IMR-90 (cell line): Measurements from ENCODE around the gene CYP21A2. TPM values are rescaled to one million over a fixed set of nuclear protein-coding genes. Genes with fewer than 3 reads are reported as not detected.
"Not testable (repeated sequence)": the region's sequence is repeated elsewhere in the genome, so short reads cannot be mapped to it uniquely, and the experiment has no call there.

Source experiments
- ATAC-seq: fragments of 200-7000 bp; cut with Tn5 transposase; 2 replicates; pipeline ENCODE4 v1.9.1; 2020; ENCODE audit warnings: low read depth, mild to moderate bottlenecking, moderate library complexity
- BruUV-seq: library from RNA; stranded (reverse); fragments of 400-500 nt; replicated peaks from 2 replicates; lab custom pipeline; 2021; lab: Mats Ljungman, UMichigan
- CTCF ChIA-PET: fragments of 300-600 bp; formaldehyde crosslinking; extraction: SDS; loops from one replicate; lab custom pipeline; 2021; ENCODE audit warnings: antibody characterized with exemption; lab: Yijun Ruan, JAX
- POLR2A ChIA-PET: fragments of 300-600 bp; sonication (Branson Sonifier 250); formaldehyde crosslinking; loops from one replicate; lab custom pipeline; 2022; ENCODE audit warnings: antibody characterized with exemption; ENCODE audit not compliant: unreplicated experiment; lab: Charles Lee
- DNase-seq: peaks from one replicate; pipeline ENCODE4 v3.0.0; 2013
- H2AFZ ChIP-seq: replicated peaks from 2 replicates; pipeline ENCODE3; 2013; ENCODE audit warnings: low read length, mild to moderate bottlenecking; ENCODE audit not compliant: poor library complexity
- H2AK5ac ChIP-seq: 2 replicates; pipeline ENCODE4 v1.6.1; 2013; ENCODE audit warnings: low read depth, low read length, inconsistent platforms
- H2AK9ac ChIP-seq: replicated peaks from 2 replicates; pipeline ENCODE3; 2013; ENCODE audit warnings: mild to moderate bottlenecking, low read depth, low read length, moderate library complexity; ENCODE audit not compliant: poor library complexity
- H2BK120ac ChIP-seq: 2 replicates; pipeline ENCODE4 v1.6.1; 2013; ENCODE audit warnings: low read depth, low read length, inconsistent platforms
- H2BK15ac ChIP-seq: 3 replicates; pipeline ENCODE4 v1.6.1; 2013; ENCODE audit warnings: low read depth, low read length, inconsistent platforms
- H2BK20ac ChIP-seq: 2 replicates; pipeline ENCODE4 v1.6.1; 2013; ENCODE audit warnings: low read depth, mild to moderate bottlenecking, inconsistent platforms, low read length, moderate library complexity
- H2BK5ac ChIP-seq: 2 replicates; pipeline ENCODE4 v1.6.1; 2013; ENCODE audit warnings: mild to moderate bottlenecking, low read depth, low read length, inconsistent platforms; ENCODE audit not compliant: poor library complexity, severe bottlenecking
- H3K14ac ChIP-seq: replicated peaks from 2 replicates; pipeline ENCODE4 v1.6.1; 2013; ENCODE audit warnings: low read depth, low read length, inconsistent platforms
- H3K18ac ChIP-seq: 2 replicates; pipeline ENCODE4 v1.6.1; 2013; ENCODE audit warnings: low read depth, low read length, control low read depth
- H3K23ac ChIP-seq: 2 replicates; pipeline ENCODE4 v1.6.1; 2013; ENCODE audit warnings: low read depth, low read length, inconsistent platforms
- H3K27ac ChIP-seq: 2 replicates; pipeline ENCODE4 v1.5.1; 2013; ENCODE audit warnings: mild to moderate bottlenecking, control low read depth, low read length; ENCODE audit not compliant: insufficient read depth
- H3K27me3 ChIP-seq: 2 replicates; pipeline ENCODE4 v1.6.1; 2013; ENCODE audit warnings: low read length; ENCODE audit not compliant: control insufficient read depth, insufficient read depth
- H3K36me3 ChIP-seq: 2 replicates; pipeline ENCODE4 v1.6.1; 2013; ENCODE audit warnings: low read length, mixed read lengths; ENCODE audit not compliant: control insufficient read depth, insufficient read depth
- H3K4ac ChIP-seq: 2 replicates; pipeline ENCODE4 v1.6.1; 2013; ENCODE audit warnings: low read depth, low read length, inconsistent platforms
- H3K4me1 ChIP-seq: 2 replicates; pipeline ENCODE4 v1.6.1; 2013; ENCODE audit warnings: low read length, mixed read lengths; ENCODE audit not compliant: control insufficient read depth, insufficient read depth
- H3K4me2 ChIP-seq: 2 replicates; pipeline ENCODE4 v1.6.1; 2013; ENCODE audit warnings: low read depth, mild to moderate bottlenecking, control low read depth, low read length, moderate library complexity
- H3K4me3 ChIP-seq: 2 replicates; pipeline ENCODE4 v1.5.1; 2013; ENCODE audit warnings: low read depth, mild to moderate bottlenecking, control low read depth, low read length, moderate library complexity; ENCODE audit not compliant: insufficient read depth
- H3K56ac ChIP-seq: 2 replicates; pipeline ENCODE4 v1.6.1; 2013; ENCODE audit warnings: low read length, inconsistent platforms; ENCODE audit not compliant: insufficient read depth; ENCODE audit errors: extremely low read depth
- H3K79me1 ChIP-seq, 2 experiments: 2 replicates each; pipeline ENCODE4 v1.6.1; 2013; ENCODE audit warnings: low read length in 2 of 2, inconsistent platforms in 1 of 2, low read depth in 1 of 2
- H3K9ac ChIP-seq: 2 replicates; pipeline ENCODE4 v1.6.1; 2013; ENCODE audit warnings: low read depth, low read length, control low read depth
- H3K9me1 ChIP-seq: 2 replicates; pipeline ENCODE4 v1.6.1; 2013; ENCODE audit warnings: low read length, inconsistent platforms; ENCODE audit not compliant: insufficient read depth
- H3K9me3 ChIP-seq: 2 replicates; pipeline ENCODE4 v1.6.1; 2013; ENCODE audit warnings: low read length; ENCODE audit not compliant: control insufficient read depth, insufficient read depth
- H4K20me1 ChIP-seq: 2 replicates; pipeline ENCODE4 v1.6.1; 2013; ENCODE audit warnings: low read length, inconsistent platforms; ENCODE audit not compliant: insufficient read depth
- H4K5ac ChIP-seq: 2 replicates; pipeline ENCODE4 v1.6.1; 2013; ENCODE audit warnings: mild to moderate bottlenecking, low read depth, low read length, control low read depth
- H4K8ac ChIP-seq, 2 experiments: 2 replicates each; pipeline ENCODE4 v1.6.1; 2013; ENCODE audit warnings: low read depth in 2 of 2, low read length in 2 of 2, control low read depth in 1 of 2, inconsistent platforms in 1 of 2
- H4K91ac ChIP-seq: 2 replicates; pipeline ENCODE4 v1.6.1; 2013; ENCODE audit warnings: low read depth, low read length, inconsistent platforms; ENCODE audit not compliant: insufficient read depth
- WGBS, 2 experiments: methylation state at CpG; one replicate each; pipeline versions ENCODE4 v1.1.5 to v1.1.7; 2013; ENCODE audit warnings: missing lambda C conversion rate in 2 of 2; ENCODE audit not compliant: insufficient read length in 1 of 2; ENCODE audit errors: extremely low coverage in 2 of 2; 5-methylcytosine and 5-hydroxymethylcytosine counted together
- dilution Hi-C: fragments of 300-500 bp; cut with HindIII; formaldehyde crosslinking; loops from one replicate; pipeline ENCODE4 v1.14.3; 2018; ENCODE audit warnings: low sequenced_read_pairs; ENCODE audit not compliant: unreplicated experiment
- in situ Hi-C: fragments of 300-500 bp; cut with MboI; formaldehyde crosslinking; loops from 3 replicates; pipeline ENCODE4 v1.14.3; 2019; ENCODE audit warnings: low sequenced_read_pairs, inconsistent platforms, mixed read lengths
- intact Hi-C: fragments of 100-400 bp; cut with micrococcal nuclease; formaldehyde crosslinking; loops from 2 replicates; pipeline ENCODE4 v1.10.0; 2022
- polyA plus RNA-seq, 3 experiments: library from polyadenylated mRNA; depleted of rRNA; stranded (reverse); fragments of >200 nt; gene quantifications; 2 replicates each; pipeline ENCODE4 v1.2.3, GENCODE V29; 2012; ENCODE audit warnings: low replicate concordance in 1 of 3
- total RNA-seq: library from RNA; depleted of rRNA; stranded (reverse); fragments of >200 nt; gene quantifications from 2 replicates; pipeline ENCODE4 v1.2.3, GENCODE V29; 2012

CYP21A2 gene
- total and polyA plus RNA-seq, 2 of the 4 experiments (the other 2 are of a cell fraction), result 0.03 TPM; not detected in 1

GRCh38 chr6:32029553-32029952, 8.7 kb upstream of the CYP21A2 start:
- H3K56ac ChIP-seq, H3K14ac ChIP-seq, H3K23ac ChIP-seq, dilution Hi-C loops, H3K4me2 ChIP-seq, H3K36me3 ChIP-seq, H3K9ac ChIP-seq, H4K91ac ChIP-seq, H2BK5ac ChIP-seq, H3K9me1 ChIP-seq, H3K4me1 ChIP-seq, H4K20me1 ChIP-seq, H3K4ac ChIP-seq, H4K8ac ChIP-seq, H2BK15ac ChIP-seq, H2AK9ac ChIP-seq, H3K18ac ChIP-seq, H3K27me3 ChIP-seq, H2BK120ac ChIP-seq, H3K79me1 ChIP-seq, intact Hi-C loops, ATAC-seq, H3K9me3 ChIP-seq, CTCF ChIA-PET, H3K4me3 ChIP-seq, H2BK20ac ChIP-seq, BruUV-seq, H3K27ac ChIP-seq, POLR2A ChIA-PET, DNase-seq, H2AFZ ChIP-seq, H2AK5ac ChIP-seq, H4K5ac ChIP-seq, in situ Hi-C loops: not testable (repeated sequence)
- no CpG with 5 or more reads among the region's 14 CpGs for WGBS, 2 experiments

GRCh38 chr6:32035283-32036013, 2.8 kb upstream of the CYP21A2 start:
- CTCF ChIA-PET, dilution Hi-C loops: not testable (repeated sequence)

More at GRCh38 chr6:32035283-32036013, 2.8 kb upstream of the CYP21A2 start:
- H3K79me1 ChIP-seq, H3K23ac ChIP-seq, H3K4me2 ChIP-seq, H3K27ac ChIP-seq, H2BK20ac ChIP-seq, H3K56ac ChIP-seq, H2AK9ac ChIP-seq, H3K18ac ChIP-seq, H3K9me3 ChIP-seq, H4K20me1 ChIP-seq, H4K5ac ChIP-seq, H4K91ac ChIP-seq, POLR2A ChIA-PET, H3K14ac ChIP-seq, H4K8ac ChIP-seq, H2BK120ac ChIP-seq, H3K4me1 ChIP-seq, H3K9ac ChIP-seq, H3K9me1 ChIP-seq, BruUV-seq, H3K4ac ChIP-seq, H3K27me3 ChIP-seq, H2AFZ ChIP-seq, DNase-seq, in situ Hi-C loops, H2BK5ac ChIP-seq, H3K36me3 ChIP-seq, H2BK15ac ChIP-seq, intact Hi-C loops, H3K4me3 ChIP-seq, H2AK5ac ChIP-seq: not testable (repeated sequence)
- peak; percentile 81 for ATAC-seq
- no CpG with 5 or more reads among the region's 16 CpGs for WGBS, 2 experiments
